GM12891 (cell line): ENCODE data around the gene MRPL38.

Experiments used
- PAX5 ChIP-seq: IDR thresholded peaks from 2 replicates; pipeline ENCODE4 v1.6.1; 2011; ENCODE audit warnings: low read length, moderate library complexity, mild to moderate bottlenecking; ENCODE audit not compliant: insufficient read depth, severe bottlenecking
- POLR2A ChIP-seq: IDR thresholded peaks from 2 replicates; pipeline ENCODE4 v1.6.1; 2011; ENCODE audit warnings: low read depth, low read length, control low read depth
- POLR2AphosphoS5 ChIP-seq: IDR thresholded peaks from 2 replicates; pipeline ENCODE4 v1.6.1; 2011; ENCODE audit warnings: low read depth, low read length, control low read depth
- TAF1 ChIP-seq: IDR thresholded peaks from 2 replicates; pipeline ENCODE4 v1.6.1; 2011; ENCODE audit warnings: low read depth, low read length, control low read depth

DNA sequence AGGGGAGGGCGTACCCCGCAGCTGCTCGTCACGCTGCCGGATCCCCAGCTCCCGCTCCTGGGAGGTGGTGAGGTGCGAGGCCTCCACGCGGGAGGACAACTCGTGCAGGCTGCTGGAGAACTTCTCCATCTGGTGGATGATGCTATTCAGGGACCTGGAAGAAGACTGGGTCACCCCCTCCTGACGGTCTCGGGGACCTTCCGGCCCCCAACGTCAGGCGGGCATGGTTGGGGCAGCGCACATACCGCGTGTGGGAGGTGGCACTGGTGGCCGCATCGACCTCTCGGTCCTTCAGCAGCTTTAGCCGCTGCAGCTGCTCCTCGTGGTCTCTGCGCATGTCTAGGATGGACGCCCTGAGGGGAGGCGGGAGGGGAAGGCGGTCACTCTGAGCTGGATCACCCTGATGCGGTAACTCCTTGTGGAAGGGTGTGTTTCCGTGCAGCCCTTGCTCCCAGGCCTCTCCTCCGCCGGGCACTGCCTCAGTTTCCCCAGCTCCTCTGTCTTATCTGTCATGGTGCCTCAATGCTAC, 13.3 kb upstream of the MRPL38 start:
- TF ChIP-seq TAF1 = no peak
- no peak for TF ChIP-seq POLR2AphosphoS5
- TF ChIP-seq POLR2A = no peak
- no peak for TF ChIP-seq PAX5
